OCI-LY7 (cell line): ENCODE measurements around the gene SNAI3.

Experiments used
- CTCF ChIP-seq: fragments of 200-600 bp; sonication (generic); conservative IDR thresholded peaks from 2 replicates; pipeline ENCODE4 v1.5.1; 2014; ENCODE audit warnings: mild to moderate bottlenecking, antibody characterized with exemption, low read length, moderate library complexity, mixed read lengths
- EZH2phosphoT487 ChIP-seq: fragments of 200-600 bp; sonication (generic); IDR thresholded peaks from 2 replicates; pipeline ENCODE4 v1.6.1; 2018; ENCODE audit warnings: low read depth, borderline replicate concordance, mild to moderate bottlenecking, mixed run types, antibody characterized with exemption, low read length, moderate library complexity, mixed read lengths

- no peak for TF ChIP-seq EZH2phosphoT487
- TF ChIP-seq CTCF: no peak
Observed at GRCh38 chr16:88635671-88636319, 50.5 kb downstream of the SNAI3 start.
